OCI-LY1 (cell line): ENCODE results near the gene ACE.

Source experiments
- CTCF ChIP-seq: fragments of 200-600 bp; sonication (generic), shearing (Covaris generic); IDR thresholded peaks from 2 replicates; pipeline ENCODE4 v1.5.1; 2017; ENCODE audit warnings: mild to moderate bottlenecking, antibody characterized with exemption, low read length, moderate library complexity, mixed read lengths
- EZH2 ChIP-seq: fragments of 200-600 bp; sonication (generic), shearing (Covaris generic); IDR thresholded peaks from 2 replicates; pipeline ENCODE4 v1.8.0; 2017; ENCODE audit warnings: borderline replicate concordance, mixed run types, mild to moderate bottlenecking, antibody characterized with exemption, low read length, moderate library complexity, mixed read lengths

- TF ChIP-seq CTCF = no peak
- no peak for TF ChIP-seq EZH2
Measured at GRCh38 chr17:63477480-63478440, 899 bp downstream of the ACE start.
